HCT116 (cell line): Measurements from ENCODE around the gene HIPK2. TPM values are rescaled to one million over a fixed set of nuclear protein-coding genes. Genes with fewer than 3 reads are reported as not detected.

Source experiments
- ATAC-seq: fragments of 200-7000 bp; cut with Tn5 transposase; 2 replicates; pipeline ENCODE4 v1.9.1; 2020; ENCODE audit warnings: mild to moderate bottlenecking, moderate library complexity
- BruUV-seq: library from RNA; stranded (reverse); fragments of 400-500 nt; replicated peaks from 2 replicates; lab custom pipeline; 2021; lab: Mats Ljungman, UMichigan
- CTCF ChIA-PET: fragments of 300-600 bp; sonication (Branson Sonifier 250); formaldehyde crosslinking; loops from one replicate; lab custom pipeline; 2021; ENCODE audit warnings: antibody characterized with exemption; lab: Charles Lee
- POLR2A ChIA-PET: fragments of 300-600, 350-600 bp; sonication (Branson Sonifier 250); formaldehyde crosslinking; loops from one replicate; lab custom pipeline; 2021; ENCODE audit warnings: antibody characterized with exemption; lab: Charles Lee
- RAD21 ChIA-PET, 2 experiments: fragments of 300-600 bp; sonication (Branson Sonifier 250); formaldehyde crosslinking; loops; one replicate each; lab custom pipeline; 2023; ENCODE audit warnings: low total read pairs in 2 of 2; ENCODE audit not compliant: uncharacterized antibody in 2 of 2, unreplicated experiment in 2 of 2, low non-redundant PET in 1 of 2; lab: Charles Lee
- DNase-seq: peaks from one replicate; pipeline ENCODE4 v3.0.0-alpha.2; 2010; ENCODE audit warnings: low read depth, low spot score
- H2AFZ ChIP-seq: fragments of 200-600 bp; shearing (Covaris generic), sonication (generic); 2 replicates; pipeline ENCODE4 v1.6.1; 2017; ENCODE audit warnings: low read depth, mixed run types, mixed read lengths, antibody characterized with exemption, low read length; ENCODE audit not compliant: poor library complexity, severe bottlenecking
- H3K27ac ChIP-seq: 2 replicates; pipeline ENCODE4 v1.5.1; 2012; ENCODE audit warnings: low read depth, low read length
- H3K27me3 ChIP-seq: fragments of 200-600 bp; sonication (generic); 2 replicates; pipeline ENCODE4 v1.6.1; 2016; ENCODE audit warnings: mixed run types, low read length, mixed read lengths; ENCODE audit not compliant: insufficient read depth
- H3K36me3 ChIP-seq, 2 experiments: fragments of 200-500 bp in 1 of 2; fragments of 200-600 bp in 1 of 2; sonication (Bioruptor generic) in 1 of 2; sonication (generic) in 1 of 2; 2 replicates each; pipeline versions ENCODE4 v1.5.1 to v1.6.1; 2014 to 2016; ENCODE audit warnings: low read length in 2 of 2, inconsistent platforms in 1 of 2, mixed read lengths in 1 of 2, mixed run types in 1 of 2; ENCODE audit not compliant: insufficient read depth in 2 of 2, control insufficient read depth in 1 of 2
- H3K4me1 ChIP-seq, 2 experiments: fragments of 200-600 bp in 1 of 2; sonication (generic) in 1 of 2; 2 replicates each; pipeline versions ENCODE4 v1.5.1 to v1.6.1; 2012 to 2017; ENCODE audit warnings: low read length in 2 of 2, inconsistent platforms in 1 of 2, mild to moderate bottlenecking in 1 of 2, mixed read lengths in 1 of 2, mixed run types in 1 of 2, moderate library complexity in 1 of 2; ENCODE audit not compliant: insufficient read depth in 2 of 2, control insufficient read depth in 1 of 2
- H3K4me2 ChIP-seq: fragments of 200-600 bp; sonication (generic); 2 replicates; pipeline ENCODE4 v1.6.1; 2017; ENCODE audit warnings: mixed run types, low read length, mixed read lengths
- H3K4me3 ChIP-seq, 2 experiments: fragments of 200-600 bp in 1 of 2; sonication (generic) in 1 of 2; replicated peaks in 1 of 2; 2 replicates each; pipeline ENCODE4 v1.5.1; 2011 to 2016; ENCODE audit warnings: low read length in 2 of 2, control low read depth in 1 of 2, low read depth in 1 of 2, mild to moderate bottlenecking in 1 of 2, mixed read lengths in 1 of 2, mixed run types in 1 of 2
- H3K79me2 ChIP-seq: fragments of 200-600 bp; sonication (generic); 2 replicates; pipeline ENCODE4 v1.6.1; 2017; ENCODE audit warnings: mild to moderate bottlenecking, mixed run types, low read length, moderate library complexity, mixed read lengths; ENCODE audit not compliant: insufficient read depth
- H3K9ac ChIP-seq: fragments of 200-600 bp; sonication (generic); 2 replicates; pipeline ENCODE4 v1.6.1; 2016; ENCODE audit warnings: low read length, mixed read lengths
- H3K9me2 ChIP-seq: fragments of 200-600 bp; sonication (generic), shearing (Covaris generic); 2 replicates; pipeline ENCODE4 v1.6.1; 2017; ENCODE audit warnings: mixed run types, mild to moderate bottlenecking, moderate library complexity; ENCODE audit not compliant: insufficient read depth
- H3K9me3 ChIP-seq, 2 experiments: fragments of 200-500 bp in 1 of 2; fragments of 200-600 bp in 1 of 2; sonication (Bioruptor generic) in 1 of 2; sonication (generic) in 1 of 2; 2 replicates each; pipeline ENCODE4 v1.6.1; 2014 to 2017; ENCODE audit warnings: low read length in 2 of 2, mixed read lengths in 2 of 2, inconsistent platforms in 1 of 2, low read depth in 1 of 2, mild to moderate bottlenecking in 1 of 2, mixed run types in 1 of 2, moderate library complexity in 1 of 2; ENCODE audit not compliant: control insufficient read depth in 1 of 2, insufficient read depth in 1 of 2
- H4K20me1 ChIP-seq: fragments of 200-600 bp; sonication (generic), shearing (Covaris generic); 2 replicates; pipeline ENCODE4 v1.6.1; 2017; ENCODE audit warnings: mixed run types, mild to moderate bottlenecking, moderate library complexity; ENCODE audit not compliant: insufficient read depth
- CBX3 ChIP-seq: IDR thresholded peaks from 2 replicates; pipeline ENCODE4 v1.6.1; 2012; ENCODE audit warnings: low read depth
- CEBPB ChIP-seq: IDR thresholded peaks from 2 replicates; pipeline ENCODE4 v1.6.1; 2012; ENCODE audit warnings: low read depth
- EGR1 ChIP-seq: IDR thresholded peaks from 2 replicates; pipeline ENCODE4 v1.6.1; 2012; ENCODE audit warnings: low read depth
- ELF1 ChIP-seq: IDR thresholded peaks from 2 replicates; pipeline ENCODE4 v1.6.1; 2012; ENCODE audit warnings: low read depth, borderline replicate concordance
- EZH2 ChIP-seq: fragments of 200-600 bp; sonication (generic); IDR thresholded peaks from 2 replicates; pipeline ENCODE4 v1.6.1; 2017; ENCODE audit warnings: antibody characterized with exemption, mixed run types
- FOSL1 ChIP-seq: IDR thresholded peaks from 2 replicates; pipeline ENCODE4 v1.6.1; 2012; ENCODE audit warnings: low read depth
- JUND ChIP-seq: IDR thresholded peaks from 2 replicates; pipeline ENCODE4 v1.6.1; 2012
- POLR2A ChIP-seq: IDR thresholded peaks from 2 replicates; pipeline ENCODE4 v1.7.0; 2011; ENCODE audit warnings: borderline replicate concordance; ENCODE audit not compliant: insufficient read depth, insufficient read length; ENCODE audit errors: extremely low read depth
- POLR2AphosphoS5 ChIP-seq: IDR thresholded peaks from 2 replicates; pipeline ENCODE4 v1.6.1; 2011; ENCODE audit warnings: mild to moderate bottlenecking, low read depth, low read length, moderate library complexity
- RAD21 ChIP-seq: IDR thresholded peaks from 2 replicates; pipeline ENCODE4 v1.6.1; 2012; ENCODE audit warnings: low read depth, mild to moderate bottlenecking
- SIN3A ChIP-seq: IDR thresholded peaks from 2 replicates; pipeline ENCODE4 v1.6.1; 2012; ENCODE audit warnings: low read depth
- SP1 ChIP-seq: IDR thresholded peaks from 2 replicates; pipeline ENCODE4 v1.6.1; 2012; ENCODE audit warnings: low read depth
- SRF ChIP-seq: IDR thresholded peaks from 2 replicates; pipeline ENCODE4 v1.6.1; 2012; ENCODE audit warnings: low read depth
- TCF7L2 ChIP-seq: IDR thresholded peaks from 2 replicates; pipeline ENCODE4 v1.7.0; 2011; ENCODE audit warnings: borderline replicate concordance, inconsistent platforms; ENCODE audit not compliant: insufficient read depth, insufficient read length; ENCODE audit errors: extremely low read depth
- ZFX ChIP-seq: fragments of 450-650 bp; IDR thresholded peaks from 2 replicates; pipeline ENCODE4 v1.6.1; 2017
- intact Hi-C: fragments of 100-400 bp; cut with micrococcal nuclease; formaldehyde crosslinking; loops from 2 replicates; pipeline ENCODE4 v1.10.0; 2022
- total RNA-seq: library from RNA; stranded (reverse); gene quantifications from one replicate; pipeline ENCODE4 v1.2.1, GENCODE V29; 2021; ENCODE audit not compliant: unreplicated experiment
- TF ChIP-seq, protein P1 (sequence below): IDR thresholded peaks from 2 replicates; pipeline ENCODE4 v1.6.1; 2012
- TF ChIP-seq, protein P2 (sequence below): IDR thresholded peaks from 2 replicates; pipeline ENCODE4 v1.6.1; 2012; ENCODE audit warnings: low read depth
- TF ChIP-seq, protein P3 (sequence below): IDR thresholded peaks from 2 replicates; pipeline ENCODE4 v1.6.1; 2011; ENCODE audit warnings: mild to moderate bottlenecking, low read length, moderate library complexity; ENCODE audit not compliant: insufficient replicate concordance; ENCODE audit errors: extremely low read depth

Gene HIPK2
- total RNA-seq, 1 experiment from 2014 or later = 49.5 TPM

DNA sequence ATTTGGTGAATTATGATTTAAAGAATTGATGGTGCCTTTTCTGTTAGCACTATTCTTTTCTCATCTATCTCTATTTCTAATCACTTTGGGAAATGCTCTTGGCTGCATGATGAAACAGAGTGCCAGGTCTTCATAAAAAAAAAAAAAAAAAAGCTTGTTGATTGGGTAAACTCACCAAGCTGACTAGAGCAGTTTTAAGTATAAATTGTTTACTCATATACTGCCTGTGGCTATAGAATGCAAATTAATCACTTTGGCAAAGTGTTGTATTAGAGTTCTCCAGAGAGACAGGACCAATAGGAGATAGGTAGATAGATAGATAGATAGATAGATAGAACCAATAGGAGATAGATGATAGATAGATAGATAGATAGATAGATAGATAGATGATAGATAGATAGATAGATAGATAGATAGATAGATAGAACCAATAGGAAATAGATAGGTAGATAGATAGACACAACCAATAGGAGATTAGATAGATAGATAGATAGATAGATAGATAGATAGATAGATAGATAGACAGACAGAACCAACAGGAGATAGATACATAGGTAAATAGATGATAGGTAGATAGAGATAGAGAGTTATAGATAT lies 31.1 kb upstream of the HIPK2 start:
- POLR2A ChIA-PET = no interaction called here
- no peak overlapping the region for H3K27ac ChIP-seq
- no peak overlapping the region for H3K9ac ChIP-seq
- no peak overlapping the region for H2AFZ ChIP-seq
- RAD21 ChIA-PET = no interaction called here
- H3K9me3 ChIP-seq = no peaks in the 10 kb centered on the region
- H3K9me2 ChIP-seq = no peaks in the 10 kb centered on the region
- CTCF ChIA-PET = interaction anchor here (1.8 kb wide), 1 partner anchor 190 kb away, joined by 4 read pairs; no protein-coding TSS in a partner anchor
- no peaks in the 10 kb centered on the region for H3K4me1 ChIP-seq
- ATAC-seq = no peak
- no peaks in the 10 kb centered on the region for H3K36me3 ChIP-seq
- TF ChIP-seq JUND = no peak
- no peak for TF ChIP-seq EZH2
- TF ChIP-seq, protein P1, sequence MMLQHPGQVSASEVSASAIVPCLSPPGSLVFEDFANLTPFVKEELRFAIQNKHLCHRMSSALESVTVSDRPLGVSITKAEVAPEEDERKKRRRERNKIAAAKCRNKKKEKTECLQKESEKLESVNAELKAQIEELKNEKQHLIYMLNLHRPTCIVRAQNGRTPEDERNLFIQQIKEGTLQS = no peak
- no peak for TF ChIP-seq POLR2A
- TF ChIP-seq CEBPB = no peak
- no peak for TF ChIP-seq POLR2AphosphoS5
- TF ChIP-seq ELF1 = no peak
- no peak for TF ChIP-seq ZFX
- no peak for TF ChIP-seq CBX3
- no peak for TF ChIP-seq RAD21
- TF ChIP-seq FOSL1 = no peak
- no peak for TF ChIP-seq SP1
- no peak for TF ChIP-seq SRF
- TF ChIP-seq EGR1 = no peak
- TF ChIP-seq SIN3A = no peak
- no TSS peak for BruUV-seq
- H3K4me3 ChIP-seq = no peak overlapping the region
- intact Hi-C loops = no loop called here
- no peak for DNase-seq
- no peaks in the 10 kb centered on the region for H3K27me3 ChIP-seq
- no peak overlapping the region for H3K4me2 ChIP-seq
- no peaks in the 10 kb centered on the region for H4K20me1 ChIP-seq
- H3K79me2 ChIP-seq = no peaks in the 10 kb centered on the region

DNA sequence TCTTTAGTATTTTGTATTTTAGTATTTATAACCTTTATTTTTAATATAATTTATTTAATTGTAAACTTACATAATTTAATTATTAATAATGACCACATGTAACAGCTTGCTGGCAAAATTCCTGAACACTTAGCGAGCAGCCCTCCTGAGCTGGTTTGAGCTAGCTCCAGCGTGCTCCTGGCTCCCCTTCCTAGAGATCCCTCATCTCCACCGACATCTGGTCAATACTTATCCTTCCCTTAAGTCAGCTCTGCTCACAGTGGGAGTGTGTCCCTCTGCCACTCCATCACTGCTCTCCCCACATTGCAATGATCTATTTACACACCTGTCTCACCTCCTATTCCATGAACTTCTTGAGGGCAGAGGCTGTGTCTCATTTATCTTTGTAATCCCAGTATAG lies 30.6 kb upstream of the HIPK2 start:
- BruUV-seq = no TSS peak
- ATAC-seq = no peak
- Histone ChIP-seq H2AFZ (no peak overlapping the region), H3K27ac (no peak overlapping the region), H3K4me3 (no peak overlapping the region), H4K20me1 (no peaks in the 10 kb centered on the region), H3K4me1 (no peaks in the 10 kb centered on the region), H3K9ac (no peak overlapping the region), H3K27me3 (no peaks in the 10 kb centered on the region), H3K9me2 (no peaks in the 10 kb centered on the region), H3K9me3 (no peaks in the 10 kb centered on the region), H3K79me2 (no peaks in the 10 kb centered on the region), H3K36me3 (no peaks in the 10 kb centered on the region), H3K4me2 (no peak overlapping the region)
- ChIA-PET CTCF (interaction anchor here (1.8 kb wide), 1 partner anchor 190 kb away, joined by 4 read pairs; no protein-coding TSS in a partner anchor), POLR2A (no interaction called here), RAD21 (no interaction called here)
- no peak for DNase-seq
- intact Hi-C loops = no loop called here
- TF ChIP-seq TCF7L2 (no peak), POLR2A (no peak), EGR1 (no peak), POLR2AphosphoS5 (no peak)
- TF ChIP-seq, protein P2, sequence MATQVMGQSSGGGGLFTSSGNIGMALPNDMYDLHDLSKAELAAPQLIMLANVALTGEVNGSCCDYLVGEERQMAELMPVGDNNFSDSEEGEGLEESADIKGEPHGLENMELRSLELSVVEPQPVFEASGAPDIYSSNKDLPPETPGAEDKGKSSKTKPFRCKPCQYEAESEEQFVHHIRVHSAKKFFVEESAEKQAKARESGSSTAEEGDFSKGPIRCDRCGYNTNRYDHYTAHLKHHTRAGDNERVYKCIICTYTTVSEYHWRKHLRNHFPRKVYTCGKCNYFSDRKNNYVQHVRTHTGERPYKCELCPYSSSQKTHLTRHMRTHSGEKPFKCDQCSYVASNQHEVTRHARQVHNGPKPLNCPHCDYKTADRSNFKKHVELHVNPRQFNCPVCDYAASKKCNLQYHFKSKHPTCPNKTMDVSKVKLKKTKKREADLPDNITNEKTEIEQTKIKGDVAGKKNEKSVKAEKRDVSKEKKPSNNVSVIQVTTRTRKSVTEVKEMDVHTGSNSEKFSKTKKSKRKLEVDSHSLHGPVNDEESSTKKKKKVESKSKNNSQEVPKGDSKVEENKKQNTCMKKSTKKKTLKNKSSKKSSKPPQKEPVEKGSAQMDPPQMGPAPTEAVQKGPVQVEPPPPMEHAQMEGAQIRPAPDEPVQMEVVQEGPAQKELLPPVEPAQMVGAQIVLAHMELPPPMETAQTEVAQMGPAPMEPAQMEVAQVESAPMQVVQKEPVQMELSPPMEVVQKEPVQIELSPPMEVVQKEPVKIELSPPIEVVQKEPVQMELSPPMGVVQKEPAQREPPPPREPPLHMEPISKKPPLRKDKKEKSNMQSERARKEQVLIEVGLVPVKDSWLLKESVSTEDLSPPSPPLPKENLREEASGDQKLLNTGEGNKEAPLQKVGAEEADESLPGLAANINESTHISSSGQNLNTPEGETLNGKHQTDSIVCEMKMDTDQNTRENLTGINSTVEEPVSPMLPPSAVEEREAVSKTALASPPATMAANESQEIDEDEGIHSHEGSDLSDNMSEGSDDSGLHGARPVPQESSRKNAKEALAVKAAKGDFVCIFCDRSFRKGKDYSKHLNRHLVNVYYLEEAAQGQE = no peak
- TF ChIP-seq, protein P3, sequence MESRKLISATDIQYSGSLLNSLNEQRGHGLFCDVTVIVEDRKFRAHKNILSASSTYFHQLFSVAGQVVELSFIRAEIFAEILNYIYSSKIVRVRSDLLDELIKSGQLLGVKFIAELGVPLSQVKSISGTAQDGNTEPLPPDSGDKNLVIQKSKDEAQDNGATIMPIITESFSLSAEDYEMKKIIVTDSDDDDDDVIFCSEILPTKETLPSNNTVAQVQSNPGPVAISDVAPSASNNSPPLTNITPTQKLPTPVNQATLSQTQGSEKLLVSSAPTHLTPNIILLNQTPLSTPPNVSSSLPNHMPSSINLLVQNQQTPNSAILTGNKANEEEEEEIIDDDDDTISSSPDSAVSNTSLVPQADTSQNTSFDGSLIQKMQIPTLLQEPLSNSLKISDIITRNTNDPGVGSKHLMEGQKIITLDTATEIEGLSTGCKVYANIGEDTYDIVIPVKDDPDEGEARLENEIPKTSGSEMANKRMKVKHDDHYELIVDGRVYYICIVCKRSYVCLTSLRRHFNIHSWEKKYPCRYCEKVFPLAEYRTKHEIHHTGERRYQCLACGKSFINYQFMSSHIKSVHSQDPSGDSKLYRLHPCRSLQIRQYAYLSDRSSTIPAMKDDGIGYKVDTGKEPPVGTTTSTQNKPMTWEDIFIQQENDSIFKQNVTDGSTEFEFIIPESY = no peak
